CD14-positive monocyte (primary cell): ENCODE data around the gene TGDS. TPM values are rescaled to one million over a fixed set of nuclear protein-coding genes. Genes with fewer than 3 reads are reported as not detected.

Source experiments
- DNase-seq, 3 donors: peaks; one replicate each; pipeline ENCODE4 v3.0.0-alpha.2; 2011 to 2022
- H2AFZ ChIP-seq: 2 replicates; pipeline ENCODE4 v1.6.0; 2012; ENCODE audit warnings: mild to moderate bottlenecking, low read depth, low read length, inconsistent platforms; ENCODE audit not compliant: insufficient read depth, poor library complexity, severe bottlenecking
- H3K27ac ChIP-seq, 2 donors: 1 replicate in 1 of 2; 2 replicates in 1 of 2; pipeline ENCODE4 v1.5.1; 2012 to 2013; ENCODE audit warnings: low read length in 2 of 2, control low read depth in 1 of 2, inconsistent platforms in 1 of 2, low read depth in 1 of 2, mild to moderate bottlenecking in 1 of 2
- H3K27me3 ChIP-seq, 2 donors: one replicate each; pipeline versions ENCODE4 v1.6.0 to v1.6.1; 2011 to 2013; ENCODE audit warnings: low read length in 2 of 2; ENCODE audit not compliant: control insufficient read depth in 2 of 2, insufficient read depth in 2 of 2
- H3K36me3 ChIP-seq, 2 donors: replicated peaks in 1 of 2; 1 replicate in 1 of 2; 2 replicates in 1 of 2; pipeline versions ENCODE4 v1.5.1 to v1.6.1; 2012 to 2013; ENCODE audit warnings: low read length in 2 of 2, control low read depth in 1 of 2, inconsistent platforms in 1 of 2, mild to moderate bottlenecking in 1 of 2; ENCODE audit not compliant: insufficient read depth in 2 of 2, control insufficient read depth in 1 of 2
- H3K4me1 ChIP-seq, 2 donors: 1 replicate in 1 of 2; 2 replicates in 1 of 2; pipeline versions ENCODE4 v1.5.1 to v1.6.1; 2012 to 2013; ENCODE audit warnings: low read length in 2 of 2, control low read depth in 1 of 2, inconsistent platforms in 1 of 2, mild to moderate bottlenecking in 1 of 2, moderate library complexity in 1 of 2; ENCODE audit not compliant: insufficient read depth in 2 of 2, control insufficient read depth in 1 of 2
- H3K4me2 ChIP-seq: replicated peaks from 2 replicates; pipeline ENCODE3; 2012; ENCODE audit warnings: low read length, moderate library complexity, mild to moderate bottlenecking; ENCODE audit not compliant: poor library complexity, severe bottlenecking; ENCODE audit errors: extremely low read depth
- H3K4me3 ChIP-seq, 3 experiments: fragments of 200-600 bp in 1 of 3; sonication (generic) in 1 of 3; replicated peaks in 1 of 3; 1 replicate in 2 of 3; 2 replicates in 1 of 3; pipeline ENCODE4 v1.5.1; 2011 to 2013; ENCODE audit warnings: low read length in 3 of 3, mild to moderate bottlenecking in 3 of 3, control low read depth in 2 of 3, low read depth in 2 of 3, inconsistent platforms in 1 of 3, moderate library complexity in 1 of 3
- H3K79me2 ChIP-seq: 2 replicates; pipeline ENCODE4 v1.6.0; 2012; ENCODE audit warnings: mild to moderate bottlenecking, control low read depth, inconsistent platforms, low read length, moderate library complexity; ENCODE audit not compliant: insufficient read depth
- H3K9ac ChIP-seq: 2 replicates; pipeline ENCODE4 v1.6.0; 2017; ENCODE audit warnings: low read length, mild to moderate bottlenecking; ENCODE audit not compliant: insufficient read depth, poor library complexity, severe bottlenecking
- H3K9me3 ChIP-seq, 2 donors: replicated peaks in 1 of 2; 1 replicate in 1 of 2; 2 replicates in 1 of 2; pipeline versions ENCODE4 v1.5.1 to v1.6.1; 2012 to 2013; ENCODE audit warnings: low read length in 2 of 2, control low read depth in 1 of 2; ENCODE audit not compliant: control insufficient read depth in 1 of 2, insufficient read depth in 1 of 2
- H4K20me1 ChIP-seq: 2 replicates; pipeline ENCODE4 v1.6.0; 2012; ENCODE audit warnings: mild to moderate bottlenecking, low read length, control low read depth, moderate library complexity; ENCODE audit not compliant: insufficient read depth
- H3K27ac Mint-ChIP-seq, 7 donors: one replicate each; pipeline ENCODE4 v1.8.0; 2020; ENCODE audit warnings: mild to moderate bottlenecking in 7 of 7, mixed read lengths in 7 of 7, moderate library complexity in 6 of 7, inconsistent platforms in 2 of 7
- H3K27me3 Mint-ChIP-seq, 3 donors: one replicate each; pipeline ENCODE4 v1.8.0; 2021 to 2022; ENCODE audit warnings: low read depth in 3 of 3, mild to moderate bottlenecking in 3 of 3, mixed read lengths in 3 of 3, moderate library complexity in 3 of 3, inconsistent platforms in 1 of 3
- H3K36me3 Mint-ChIP-seq, 2 donors: one replicate each; pipeline ENCODE4 v1.8.0; 2020; ENCODE audit warnings: mixed read lengths in 2 of 2, inconsistent platforms in 1 of 2, mild to moderate bottlenecking in 1 of 2
- H3K4me1 Mint-ChIP-seq: one replicate; pipeline ENCODE4 v1.8.0; 2020; ENCODE audit warnings: mild to moderate bottlenecking, mixed read lengths
- H3K4me3 Mint-ChIP-seq, 2 donors: one replicate each; pipeline ENCODE4 v1.8.0; 2020; ENCODE audit warnings: mild to moderate bottlenecking in 2 of 2, mixed read lengths in 2 of 2, moderate library complexity in 1 of 2
- H3K9me3 Mint-ChIP-seq, 7 donors: one replicate each; pipeline ENCODE4 v1.8.0; 2020 to 2022; ENCODE audit warnings: mixed read lengths in 7 of 7, mild to moderate bottlenecking in 6 of 7, moderate library complexity in 6 of 7, inconsistent platforms in 2 of 7
- CTCF ChIP-seq: fragments of 200-600 bp; IDR thresholded peaks from one replicate; pipeline ENCODE4 v1.8.0; 2022; ENCODE audit warnings: antibody characterized with exemption, mild to moderate bottlenecking
- WGBS: methylation state at CpG from one replicate; pipeline ENCODE4 v1.1.5; 2013; ENCODE audit warnings: missing lambda C conversion rate; ENCODE audit not compliant: insufficient coverage; 5-methylcytosine and 5-hydroxymethylcytosine counted together
- intact Hi-C, 2 donors: fragments of 100-400 bp; cut with micrococcal nuclease; formaldehyde crosslinking; loops; one replicate each; pipeline versions ENCODE4 v1.15.0 to v1.15.1; 2023
- polyA plus RNA-seq, 3 donors: library from polyadenylated mRNA; depleted of rRNA in 1 of 3; unstranded in 2 of 3; stranded (reverse) in 1 of 3; fragments of 300-500 nt in 2 of 3; fragments of >200 nt in 1 of 3; fragmentation: Illumina TruSeq in 2 of 3; gene quantifications; 1 replicate in 2 of 3; 2 replicates in 1 of 3; pipeline ENCODE4 v1.2.3, GENCODE V29; 2012 to 2021

The TGDS gene
- polyA plus RNA-seq, 3 donors: 5.2 to 6.8 (median 5.6) TPM

DNA sequence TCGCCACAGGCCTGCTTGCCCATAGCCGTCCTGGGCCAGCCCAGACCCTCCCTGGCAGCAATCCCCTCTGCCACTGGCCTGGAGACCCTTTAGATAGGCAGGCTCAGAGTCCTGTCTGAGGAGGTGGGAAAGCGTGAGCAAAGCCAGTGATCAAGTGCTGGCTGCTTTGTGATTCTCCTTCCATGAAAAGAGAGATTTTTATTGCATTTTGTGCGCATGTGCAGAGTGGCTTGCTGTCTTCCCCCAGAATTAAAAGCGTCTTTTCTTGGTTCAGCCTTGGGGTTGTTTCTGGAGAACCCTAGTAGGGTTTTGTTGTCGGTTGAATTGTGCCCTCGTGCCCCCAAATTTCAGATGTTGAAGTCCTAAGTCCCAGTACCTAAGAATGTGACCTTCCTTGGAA lies 71.5 kb downstream of the TGDS start:
- Histone ChIP-seq H3K27ac (no peak overlapping the region), H3K9ac (no peak overlapping the region), H3K9me3 (peaks cover 0 to 8% of the 10 kb centered on the region in 2 donors), H3K4me3 (no peak overlapping the region), H3K27me3 (no peaks in the 10 kb centered on the region), H3K79me2 (no peaks in the 10 kb centered on the region), H4K20me1 (no peaks in the 10 kb centered on the region), H3K4me1 (no peaks in the 10 kb centered on the region), H3K4me2 (no peak overlapping the region), H3K36me3 (no peaks in the 10 kb centered on the region), H2AFZ (no peak overlapping the region)
- intact Hi-C loops: no loop called here
- no peak for TF ChIP-seq CTCF
- WGBS: 82% methylated on average over 6 of the region's 7 CpGs
- peaks cover 0 to 3% (median 0%) of the 10 kb centered on the region in 3 donors for H3K27me3 Mint-ChIP-seq
- H3K4me3 Mint-ChIP-seq: no peak overlapping the region
- peaks cover 5% of the 10 kb centered on the region for H3K4me1 Mint-ChIP-seq
- H3K27ac Mint-ChIP-seq: no peak overlapping the region
- no peaks in the 10 kb centered on the region for H3K36me3 Mint-ChIP-seq
- peaks cover 0 to 9% (median 5%) of the 10 kb centered on the region in 7 donors for H3K9me3 Mint-ChIP-seq
- DNase-seq: no peak

Other genes with a start within 250 kb of the TGDS start
- gene DCT, start 116.5 kb downstream of the TGDS start, polyA plus RNA-seq: not detected
- 1 to 10 TPM; 1.0 to 1.1 (median 1.0) TPM for gene GPR180, start 5.7 kb upstream of the TGDS start, polyA plus RNA-seq
- gene SOX21, start 116.4 kb upstream of the TGDS start, polyA plus RNA-seq: not detected